ENCODE measurements around the gene TOB1.

TOB1 gene

DNA sequence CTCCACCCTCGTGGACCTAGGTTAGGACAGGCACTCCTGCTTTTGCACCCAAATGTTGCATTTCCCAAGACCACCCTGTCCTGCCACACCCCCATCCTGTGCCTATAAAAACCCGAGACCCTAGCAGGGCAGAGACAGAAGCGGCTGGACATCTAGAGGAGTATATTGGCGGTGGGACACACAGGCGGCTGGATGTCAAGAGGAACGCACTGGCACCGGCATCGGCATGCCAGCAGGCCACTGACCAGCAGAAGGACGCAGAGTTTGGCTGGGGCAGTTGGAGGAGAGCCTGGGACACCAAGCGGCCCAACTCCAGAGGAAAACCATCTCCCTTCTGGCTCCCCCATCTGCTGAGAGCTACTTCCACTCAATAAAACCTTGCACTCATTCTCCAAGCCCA, 45.5 kb downstream of the TOB1 start:
- Histone ChIP-seq H3K27ac (ENCODE audit: low read depth, low read length) (no peak overlapping the region), H3K4me1 (ENCODE audit: control insufficient read depth, insufficient read depth, low read length) (peaks cover 11% of the 10 kb centered on the region), H3K9me3 (ENCODE audit: control insufficient read depth, insufficient read depth, low read depth, low read length) (peaks cover 8% of the 10 kb centered on the region), H3K27me3 (ENCODE audit: control insufficient read depth, insufficient read depth, low read length) (no peaks in the 10 kb centered on the region), H3K9ac (ENCODE audit: low read length) (no peak overlapping the region), H3K36me3 (ENCODE audit: control insufficient read depth, insufficient read depth, low read length) (no peaks in the 10 kb centered on the region), H3K4me3 (ENCODE audit: low read depth, low read length) (no peak overlapping the region)

GRCh38 chr17:50818921-50819657, 47.1 kb downstream of the TOB1 start:
- Histone ChIP-seq H3K4me3 (ENCODE audit: low read depth, low read length) (no peak overlapping the region), H3K4me1 (ENCODE audit: control insufficient read depth, insufficient read depth, low read length) (peaks cover 11% of the 10 kb centered on the region), H3K27me3 (ENCODE audit: control insufficient read depth, insufficient read depth, low read length) (no peaks in the 10 kb centered on the region), H3K9ac (ENCODE audit: low read length) (no peak overlapping the region), H3K27ac (ENCODE audit: low read depth, low read length) (no peak overlapping the region), H3K9me3 (ENCODE audit: control insufficient read depth, insufficient read depth, low read depth, low read length) (peaks cover 8% of the 10 kb centered on the region), H3K36me3 (ENCODE audit: control insufficient read depth, insufficient read depth, low read length) (no peaks in the 10 kb centered on the region)

DNA sequence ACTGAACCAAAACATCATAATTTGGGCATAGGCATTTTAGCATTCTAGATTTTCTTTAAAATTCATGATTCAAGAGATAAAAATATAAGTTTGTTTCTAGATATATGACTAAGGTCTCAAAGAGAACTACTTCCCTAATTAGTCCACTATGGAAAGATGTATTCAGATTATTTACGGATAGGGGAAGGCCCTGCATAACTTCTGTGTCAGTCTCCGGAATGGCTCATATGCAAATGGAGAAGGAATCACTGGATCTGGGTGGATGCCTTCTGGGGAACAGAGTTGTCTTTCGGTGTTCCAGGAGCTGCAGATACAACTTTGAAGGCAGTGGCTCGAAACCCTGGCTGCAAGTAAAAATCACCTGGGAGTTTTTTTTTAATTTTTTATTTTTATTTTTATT, 47.9 kb downstream of the TOB1 start:
- peaks cover 5% of the 10 kb centered on the region for H3K9me3 ChIP-seq (ENCODE audit: control insufficient read depth, insufficient read depth, low read depth, low read length)
- no peak overlapping the region for H3K4me3 ChIP-seq (ENCODE audit: low read depth, low read length)
- no peak overlapping the region for H3K27ac ChIP-seq (ENCODE audit: low read depth, low read length)
- no peak overlapping the region for H3K9ac ChIP-seq (ENCODE audit: low read length)
- peaks cover 11% of the 10 kb centered on the region for H3K4me1 ChIP-seq (ENCODE audit: control insufficient read depth, insufficient read depth, low read length)
- H3K27me3 ChIP-seq (ENCODE audit: control insufficient read depth, insufficient read depth, low read length) = no peaks in the 10 kb centered on the region
- no peaks in the 10 kb centered on the region for H3K36me3 ChIP-seq (ENCODE audit: control insufficient read depth, insufficient read depth, low read length)

DNA sequence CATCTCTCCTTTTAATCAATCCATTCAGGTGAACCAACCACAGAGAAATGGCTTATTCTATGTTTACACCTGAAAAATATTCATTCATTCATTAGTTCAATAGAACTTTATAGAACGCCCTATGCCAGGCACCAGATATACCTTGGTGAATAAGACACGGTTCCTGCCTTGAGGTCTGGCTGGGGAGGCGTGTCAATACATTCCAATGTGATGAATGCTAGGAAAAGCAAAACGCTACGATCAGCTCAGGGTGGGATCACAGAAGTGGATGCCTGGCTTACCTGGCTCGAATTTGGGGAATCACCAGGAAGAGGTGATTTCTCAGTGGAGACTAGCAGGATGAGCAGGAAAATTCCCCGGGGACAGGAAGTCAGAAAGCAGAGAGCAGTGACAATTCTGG, 48.3 kb downstream of the TOB1 start:
- no peak overlapping the region for H3K4me3 ChIP-seq (ENCODE audit: low read depth, low read length)
- no peak overlapping the region for H3K9ac ChIP-seq (ENCODE audit: low read length)
- peaks cover 11% of the 10 kb centered on the region for H3K4me1 ChIP-seq (ENCODE audit: control insufficient read depth, insufficient read depth, low read length)
- H3K36me3 ChIP-seq (ENCODE audit: control insufficient read depth, insufficient read depth, low read length) = no peaks in the 10 kb centered on the region
- H3K27ac ChIP-seq (ENCODE audit: low read depth, low read length) = no peak overlapping the region
- H3K27me3 ChIP-seq (ENCODE audit: control insufficient read depth, insufficient read depth, low read length) = no peaks in the 10 kb centered on the region
- H3K9me3 ChIP-seq (ENCODE audit: control insufficient read depth, insufficient read depth, low read depth, low read length) = peaks cover 1% of the 10 kb centered on the region; the same call in 1 of the 2 replicates

GRCh38 chr17:50816771-50817751, 49.1 kb downstream of the TOB1 start:
- H3K4me3 ChIP-seq (ENCODE audit: low read depth, low read length) = no peak overlapping the region

DNA sequence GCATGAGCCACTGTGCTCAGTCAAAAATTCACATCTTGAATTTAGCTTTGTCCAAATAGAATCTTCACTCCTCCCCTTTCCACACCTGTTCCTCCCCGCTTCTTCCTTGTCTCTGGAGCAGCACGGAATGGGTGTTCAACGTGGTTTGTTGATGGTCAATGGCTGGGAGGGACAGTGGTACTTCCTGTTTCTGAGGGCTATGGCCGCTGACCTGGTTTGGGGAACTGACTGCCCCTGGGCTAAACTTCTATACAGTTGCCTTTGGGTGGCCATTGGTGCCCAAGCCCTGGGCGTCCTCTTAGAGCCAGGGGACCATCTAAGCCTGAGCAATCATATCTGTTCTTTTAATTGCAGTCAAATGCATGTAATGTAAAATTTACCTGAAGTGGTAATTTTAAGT, 49.9 kb downstream of the TOB1 start:
- H3K9me3 ChIP-seq (ENCODE audit: control insufficient read depth, insufficient read depth, low read depth, low read length) = no peaks in the 10 kb centered on the region
- no peaks in the 10 kb centered on the region for H3K27me3 ChIP-seq (ENCODE audit: control insufficient read depth, insufficient read depth, low read length)
- H3K4me3 ChIP-seq (ENCODE audit: low read depth, low read length) = no peak overlapping the region
- peaks cover 11% of the 10 kb centered on the region for H3K4me1 ChIP-seq (ENCODE audit: control insufficient read depth, insufficient read depth, low read length)
- no peak overlapping the region for H3K9ac ChIP-seq (ENCODE audit: low read length)
- no peak overlapping the region for H3K27ac ChIP-seq (ENCODE audit: low read depth, low read length)
- no peaks in the 10 kb centered on the region for H3K36me3 ChIP-seq (ENCODE audit: control insufficient read depth, insufficient read depth, low read length)

More at GRCh38 chr17:50816771-50817751, 49.1 kb downstream of the TOB1 start:
- peaks cover 11% of the 10 kb centered on the region for H3K4me1 ChIP-seq (ENCODE audit: control insufficient read depth, insufficient read depth, low read length)
- no peak overlapping the region for H3K9ac ChIP-seq (ENCODE audit: low read length)
- H3K27me3 ChIP-seq (ENCODE audit: control insufficient read depth, insufficient read depth, low read length) = no peaks in the 10 kb centered on the region
- no peaks in the 10 kb centered on the region for H3K36me3 ChIP-seq (ENCODE audit: control insufficient read depth, insufficient read depth, low read length)
- no peaks in the 10 kb centered on the region for H3K9me3 ChIP-seq (ENCODE audit: control insufficient read depth, insufficient read depth, low read depth, low read length)
- H3K27ac ChIP-seq (ENCODE audit: low read depth, low read length) = no peak overlapping the region

DNA sequence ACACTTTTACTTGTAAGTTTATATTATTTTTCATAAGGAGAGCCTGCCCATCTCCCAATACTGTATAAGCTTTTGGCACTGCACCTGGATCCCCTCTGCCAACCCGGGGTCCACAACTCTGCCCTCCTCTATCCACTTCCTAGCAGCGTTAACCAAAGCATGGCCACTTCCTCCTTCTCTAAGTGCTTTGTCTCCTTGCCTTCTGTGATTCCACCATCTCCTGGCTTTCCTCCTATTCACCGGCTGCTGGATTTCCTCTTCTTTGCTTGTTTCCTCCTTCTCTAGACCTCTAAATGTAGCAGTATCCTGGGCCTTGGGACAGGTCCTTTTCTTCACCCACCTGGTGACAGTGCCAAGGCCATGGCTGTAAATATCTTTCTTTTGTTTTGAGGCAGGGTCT, 50.8 kb downstream of the TOB1 start:
- no peak overlapping the region for H3K4me3 ChIP-seq (ENCODE audit: low read depth, low read length)
- peaks cover 11% of the 10 kb centered on the region for H3K4me1 ChIP-seq (ENCODE audit: control insufficient read depth, insufficient read depth, low read length)
- no peaks in the 10 kb centered on the region for H3K9me3 ChIP-seq (ENCODE audit: control insufficient read depth, insufficient read depth, low read depth, low read length)
- no peaks in the 10 kb centered on the region for H3K36me3 ChIP-seq (ENCODE audit: control insufficient read depth, insufficient read depth, low read length)
- H3K27ac ChIP-seq (ENCODE audit: low read depth, low read length) = no peak overlapping the region
- no peak overlapping the region for H3K9ac ChIP-seq (ENCODE audit: low read length)
- no peaks in the 10 kb centered on the region for H3K27me3 ChIP-seq (ENCODE audit: control insufficient read depth, insufficient read depth, low read length)

DNA sequence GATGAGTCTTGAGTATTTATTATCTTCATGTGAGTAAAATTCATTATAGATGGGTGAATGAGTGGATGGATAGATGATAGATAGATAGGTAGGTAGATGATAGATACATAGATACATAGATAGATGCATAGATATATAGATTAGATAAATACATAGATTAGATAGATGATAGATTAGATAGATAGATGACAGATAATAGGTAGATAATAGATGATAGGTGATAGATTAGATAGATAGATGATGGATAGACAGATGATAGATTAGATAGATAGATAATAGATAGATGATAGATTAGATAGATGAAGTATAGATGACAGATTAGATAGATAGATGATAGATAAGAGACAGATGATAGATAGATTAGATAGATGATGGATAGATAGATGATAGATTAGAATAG, 52.6 kb downstream of the TOB1 start:
- no peak overlapping the region for H3K9ac ChIP-seq (ENCODE audit: low read length)
- no peaks in the 10 kb centered on the region for H3K9me3 ChIP-seq (ENCODE audit: control insufficient read depth, insufficient read depth, low read depth, low read length)
- no peak overlapping the region for H3K4me3 ChIP-seq (ENCODE audit: low read depth, low read length)
- no peaks in the 10 kb centered on the region for H3K36me3 ChIP-seq (ENCODE audit: control insufficient read depth, insufficient read depth, low read length)
- no peak overlapping the region for H3K27ac ChIP-seq (ENCODE audit: low read depth, low read length)
- H3K27me3 ChIP-seq (ENCODE audit: control insufficient read depth, insufficient read depth, low read length) = no peaks in the 10 kb centered on the region
- H3K4me1 ChIP-seq (ENCODE audit: control insufficient read depth, insufficient read depth, low read length) = peaks cover 11% of the 10 kb centered on the region

Data from HUES6 (cell line).